ENCODE results near the gene IER5.
"Not testable (repeated sequence)": the region's sequence is repeated elsewhere in the genome, so short reads cannot be mapped to it uniquely, and the experiment has no call there.

IER5 gene

GRCh38 chr1:181088079-181089016, at the start of gene IER5:
Gene IER5 (plus strand): TSS chr1:181088700. CDS start chr1:181088903, 203 bp downstream.
- TF ChIP-seq GATA1 (IDR thresholded peaks at IDR 0.05; ENCODE audit: low read depth, low read length), result no peak
- peak; percentile 100 for TF ChIP-seq POLR2A (IDR thresholded peaks at IDR 0.05; ENCODE audit: low read length)
- peak; percentile 97 to 99 for DNase-seq

GRCh38 chr1:181040284-181040865, 48.1 kb upstream of the IER5 start:
- TF ChIP-seq POLR2A (IDR thresholded peaks at IDR 0.05; ENCODE audit: low read length), result no peak
- no peak for TF ChIP-seq GATA1 (IDR thresholded peaks at IDR 0.05; ENCODE audit: low read depth, low read length)
- DNase-seq, result peak in 1 of 2 experiments; percentile 9

- no peak for DNase-seq
- TF ChIP-seq POLR2A (IDR thresholded peaks at IDR 0.05; ENCODE audit: low read length) (no peak), GATA1 (IDR thresholded peaks at IDR 0.05; ENCODE audit: low read depth, low read length) (no peak)
These were observed 45.2 kb upstream of the IER5 start for GRCh38 chr1:181043025-181043888.

- TF ChIP-seq POLR2A (IDR thresholded peaks at IDR 0.05; ENCODE audit: low read length) (no peak), GATA1 (IDR thresholded peaks at IDR 0.05; ENCODE audit: low read depth, low read length) (no peak)
- no peak for DNase-seq
These were observed 44.0 kb upstream of the IER5 start for GRCh38 chr1:181044449-181044966.

GRCh38 chr1:181045946-181046345, 42.6 kb upstream of the IER5 start:
- DNase-seq, result not testable (repeated sequence)

GRCh38 chr1:181049378-181049777, 39.1 kb upstream of the IER5 start:
- TF ChIP-seq GATA1 (IDR thresholded peaks at IDR 0.05; ENCODE audit: low read depth, low read length) (no peak), POLR2A (IDR thresholded peaks at IDR 0.05; ENCODE audit: low read length) (no peak)
- no peak for DNase-seq

- DNase-seq, result no peak
- no peak for TF ChIP-seq GATA1 (IDR thresholded peaks at IDR 0.05; ENCODE audit: low read depth, low read length)
- TF ChIP-seq POLR2A (IDR thresholded peaks at IDR 0.05; ENCODE audit: low read length), result no peak
These were observed 37.6 kb upstream of the IER5 start for GRCh38 chr1:181050922-181051321.

GRCh38 chr1:181056560-181056959, 31.9 kb upstream of the IER5 start:
- no peak for DNase-seq
- TF ChIP-seq POLR2A (IDR thresholded peaks at IDR 0.05; ENCODE audit: low read length), result no peak
- no peak for TF ChIP-seq GATA1 (IDR thresholded peaks at IDR 0.05; ENCODE audit: low read depth, low read length)

GRCh38 chr1:181057079-181057478, 31.4 kb upstream of the IER5 start:
- no peak for TF ChIP-seq GATA1 (IDR thresholded peaks at IDR 0.05; ENCODE audit: low read depth, low read length)
- no peak for TF ChIP-seq POLR2A (IDR thresholded peaks at IDR 0.05; ENCODE audit: low read length)

GRCh38 chr1:181059435-181059834, 29.1 kb upstream of the IER5 start:
- no peak for TF ChIP-seq POLR2A (IDR thresholded peaks at IDR 0.05; ENCODE audit: low read length)
- TF ChIP-seq GATA1 (IDR thresholded peaks at IDR 0.05; ENCODE audit: low read depth, low read length), result no peak
- DNase-seq, result no peak

More at GRCh38 chr1:181057079-181057478, 31.4 kb upstream of the IER5 start:
- DNase-seq, result no peak

GRCh38 chr1:181060066-181060465, 28.4 kb upstream of the IER5 start:
- no peak for DNase-seq
- TF ChIP-seq GATA1 (IDR thresholded peaks at IDR 0.05; ENCODE audit: low read depth, low read length), result no peak
- TF ChIP-seq POLR2A (IDR thresholded peaks at IDR 0.05; ENCODE audit: low read length), result no peak

GRCh38 chr1:181060947-181061346, 27.6 kb upstream of the IER5 start:
- not testable (repeated sequence) for DNase-seq

- DNase-seq, result no peak
- TF ChIP-seq GATA1 (IDR thresholded peaks at IDR 0.05; ENCODE audit: low read depth, low read length) (no peak), POLR2A (IDR thresholded peaks at IDR 0.05; ENCODE audit: low read length) (no peak)
These were observed 27.0 kb upstream of the IER5 start for GRCh38 chr1:181061487-181061886.
